ENCODE data around the gene TIMP3.

Gene TIMP3

GRCh38 chr22:32853662-32854061 lies 52.2 kb downstream of the TIMP3 start:
- ChIA-PET POLR2A (interaction anchor here (0.7 kb wide), 1 partner anchor 28 kb away, joined by 5 read pairs; no protein-coding TSS in a partner anchor), CTCF (interaction anchor here (0.9 to 1.1 kb wide), 3 partner anchors 9 to 27 kb away, joined by 3 to 4 read pairs (median 4); no protein-coding TSS in a partner anchor)
- DNase-seq, result no peak
- H3K4me3 ChIP-seq (ENCODE audit: control insufficient read depth in 1 of 7, extremely low read depth in 1 of 7, insufficient read depth in 4 of 7, low read depth in 2 of 7, low read length in 6 of 7), result no peak overlapping the region
- WGBS (ENCODE audit: insufficient coverage), result 88% methylated on average over 1 of the region's 2 CpGs
- no peaks in the 10 kb centered on the region for H3K27me3 ChIP-seq (replicated peaks in 2 of 5; ENCODE audit: control insufficient read depth in 4 of 5, insufficient read depth in 5 of 5, low read length in 4 of 5)
- no peaks in the 10 kb centered on the region for H3K9me3 ChIP-seq (ENCODE audit: control extremely low read depth in 1 of 5, control insufficient read depth in 4 of 5, insufficient read depth in 2 of 5, low read depth in 1 of 5, low read length in 4 of 5)
- no peak overlapping the region for H3K27ac ChIP-seq (ENCODE audit: insufficient read depth in 1 of 2, low read depth in 1 of 2, low read length in 2 of 2, poor library complexity in 1 of 2, severe bottlenecking in 2 of 2)
- peaks cover 3 to 16% (median 13%) of the 10 kb centered on the region in 4 experiments for H3K4me1 ChIP-seq (ENCODE audit: control extremely low read depth in 1 of 4, control insufficient read depth in 4 of 4, insufficient read depth in 4 of 4, low read length in 3 of 4)
- peaks cover 0 to 4% (median 0%) of the 10 kb centered on the region in 4 experiments for H3K36me3 ChIP-seq (ENCODE audit: control insufficient read depth in 4 of 4, insufficient read depth in 4 of 4, low read length in 3 of 4)

- POLR2A ChIA-PET, result interaction anchor here (0.6 kb wide), 1 partner anchor 11 kb away, joined by 3 read pairs; no protein-coding TSS in a partner anchor
- no peaks in the 10 kb centered on the region for H3K9me3 ChIP-seq (ENCODE audit: control extremely low read depth in 1 of 5, control insufficient read depth in 4 of 5, insufficient read depth in 2 of 5, low read depth in 1 of 5, low read length in 4 of 5)
- peaks cover 0 to 4% (median 0%) of the 10 kb centered on the region in 4 experiments for H3K36me3 ChIP-seq (ENCODE audit: control insufficient read depth in 4 of 4, insufficient read depth in 4 of 4, low read length in 3 of 4)
- no peak overlapping the region for H3K27ac ChIP-seq (ENCODE audit: insufficient read depth in 1 of 2, low read depth in 1 of 2, low read length in 2 of 2, poor library complexity in 1 of 2, severe bottlenecking in 2 of 2)
- no peak for DNase-seq
- no peak overlapping the region for H3K4me3 ChIP-seq (ENCODE audit: control insufficient read depth in 1 of 7, extremely low read depth in 1 of 7, insufficient read depth in 4 of 7, low read depth in 2 of 7, low read length in 6 of 7)
- CTCF ChIA-PET, result interaction anchor here (1.0 kb wide), 1 partner anchor 11 kb away, joined by 4 read pairs; no protein-coding TSS in a partner anchor
- 98% methylated on average over 14 of the region's 14 CpGs for WGBS (ENCODE audit: insufficient coverage)
- H3K4me1 ChIP-seq (ENCODE audit: control extremely low read depth in 1 of 4, control insufficient read depth in 4 of 4, insufficient read depth in 4 of 4, low read length in 3 of 4), result peaks cover 3 to 16% (median 13%) of the 10 kb centered on the region in 4 experiments
- no peaks in the 10 kb centered on the region for H3K27me3 ChIP-seq (replicated peaks in 2 of 5; ENCODE audit: control insufficient read depth in 4 of 5, insufficient read depth in 5 of 5, low read length in 4 of 5)
Measured at GRCh38 chr22:32854351-32854804, 52.9 kb downstream of the TIMP3 start.

GRCh38 chr22:32855045-32855756 lies 53.7 kb downstream of the TIMP3 start:
- no peak overlapping the region for H3K27ac ChIP-seq (ENCODE audit: insufficient read depth in 1 of 2, low read depth in 1 of 2, low read length in 2 of 2, poor library complexity in 1 of 2, severe bottlenecking in 2 of 2)
- peaks cover 0 to 4% (median 2%) of the 10 kb centered on the region in 4 experiments for H3K36me3 ChIP-seq (ENCODE audit: control insufficient read depth in 4 of 4, insufficient read depth in 4 of 4, low read length in 3 of 4)
- POLR2A ChIA-PET, result interaction anchor here (0.6 kb wide), 1 partner anchor 1472 kb away, joined by 3 read pairs; no protein-coding TSS in a partner anchor

GRCh38 chr22:32858121-32858703 lies 56.7 kb downstream of the TIMP3 start:
- Histone ChIP-seq H3K36me3 (ENCODE audit: control insufficient read depth in 4 of 4, insufficient read depth in 4 of 4, low read length in 3 of 4) (peaks cover 0 to 6% (median 2%) of the 10 kb centered on the region in 4 experiments), H3K4me3 (ENCODE audit: control insufficient read depth in 1 of 7, extremely low read depth in 1 of 7, insufficient read depth in 4 of 7, low read depth in 2 of 7, low read length in 6 of 7) (no peak overlapping the region), H3K4me1 (ENCODE audit: control extremely low read depth in 1 of 4, control insufficient read depth in 4 of 4, insufficient read depth in 4 of 4, low read length in 3 of 4) (peaks cover 3 to 4% (median 4%) of the 10 kb centered on the region in 4 experiments), H3K27me3 (replicated peaks in 2 of 5; ENCODE audit: control insufficient read depth in 4 of 5, insufficient read depth in 5 of 5, low read length in 4 of 5) (no peaks in the 10 kb centered on the region), H3K9me3 (ENCODE audit: control extremely low read depth in 1 of 5, control insufficient read depth in 4 of 5, insufficient read depth in 2 of 5, low read depth in 1 of 5, low read length in 4 of 5) (no peaks in the 10 kb centered on the region), H3K27ac (ENCODE audit: insufficient read depth in 1 of 2, low read depth in 1 of 2, low read length in 2 of 2, poor library complexity in 1 of 2, severe bottlenecking in 2 of 2) (no peak overlapping the region)
- ChIA-PET CTCF (interaction anchor here (2.6 to 3.0 kb wide), 2 partner anchors 17 to 22 kb away, joined by 10 to 12 read pairs; no protein-coding TSS in a partner anchor), POLR2A (no interaction called here)
- no peak for DNase-seq
- 94% methylated on average over 3 of the region's 3 CpGs for WGBS (ENCODE audit: insufficient coverage)

More at GRCh38 chr22:32855045-32855756, 53.7 kb downstream of the TIMP3 start:
- CTCF ChIA-PET, result no interaction called here
- Histone ChIP-seq H3K4me3 (ENCODE audit: control insufficient read depth in 1 of 7, extremely low read depth in 1 of 7, insufficient read depth in 4 of 7, low read depth in 2 of 7, low read length in 6 of 7) (no peak overlapping the region), H3K9me3 (ENCODE audit: control extremely low read depth in 1 of 5, control insufficient read depth in 4 of 5, insufficient read depth in 2 of 5, low read depth in 1 of 5, low read length in 4 of 5) (no peaks in the 10 kb centered on the region), H3K27me3 (replicated peaks in 2 of 5; ENCODE audit: control insufficient read depth in 4 of 5, insufficient read depth in 5 of 5, low read length in 4 of 5) (no peaks in the 10 kb centered on the region), H3K4me1 (ENCODE audit: control extremely low read depth in 1 of 4, control insufficient read depth in 4 of 4, insufficient read depth in 4 of 4, low read length in 3 of 4) (peaks cover 3 to 16% (median 13%) of the 10 kb centered on the region in 4 experiments)
- DNase-seq, result no peak
- 100% methylated on average over 5 of the region's 8 CpGs for WGBS (ENCODE audit: insufficient coverage)

GRCh38 chr22:32858957-32859356 lies 57.5 kb downstream of the TIMP3 start:
- Histone ChIP-seq H3K27ac (ENCODE audit: insufficient read depth in 1 of 2, low read depth in 1 of 2, low read length in 2 of 2, poor library complexity in 1 of 2, severe bottlenecking in 2 of 2) (no peak overlapping the region), H3K9me3 (ENCODE audit: control extremely low read depth in 1 of 5, control insufficient read depth in 4 of 5, insufficient read depth in 2 of 5, low read depth in 1 of 5, low read length in 4 of 5) (no peaks in the 10 kb centered on the region), H3K36me3 (ENCODE audit: control insufficient read depth in 4 of 4, insufficient read depth in 4 of 4, low read length in 3 of 4) (peaks cover 0 to 6% (median 2%) of the 10 kb centered on the region in 4 experiments), H3K27me3 (replicated peaks in 2 of 5; ENCODE audit: control insufficient read depth in 4 of 5, insufficient read depth in 5 of 5, low read length in 4 of 5) (no peaks in the 10 kb centered on the region), H3K4me3 (ENCODE audit: control insufficient read depth in 1 of 7, extremely low read depth in 1 of 7, insufficient read depth in 4 of 7, low read depth in 2 of 7, low read length in 6 of 7) (no peak overlapping the region), H3K4me1 (ENCODE audit: control extremely low read depth in 1 of 4, control insufficient read depth in 4 of 4, insufficient read depth in 4 of 4, low read length in 3 of 4) (no peaks in the 10 kb centered on the region)
- 97% methylated on average over 9 of the region's 9 CpGs for WGBS (ENCODE audit: insufficient coverage)
- POLR2A ChIA-PET, result no interaction called here
- CTCF ChIA-PET, result interaction anchor here (3.0 kb wide), 1 partner anchor 22 kb away, joined by 12 read pairs; no protein-coding TSS in a partner anchor
- DNase-seq, result no peak

GRCh38 chr22:32859743-32860142 lies 58.2 kb downstream of the TIMP3 start:
- DNase-seq, result no peak
- 80% methylated on average over 1 of the region's 1 CpG for WGBS (ENCODE audit: insufficient coverage)
- CTCF ChIA-PET, result no interaction called here

GRCh38 chr22:32861330-32861729 lies 59.8 kb downstream of the TIMP3 start:
- Histone ChIP-seq H3K4me1 (ENCODE audit: control extremely low read depth in 1 of 4, control insufficient read depth in 4 of 4, insufficient read depth in 4 of 4, low read length in 3 of 4) (no peaks in the 10 kb centered on the region), H3K9me3 (ENCODE audit: control extremely low read depth in 1 of 5, control insufficient read depth in 4 of 5, insufficient read depth in 2 of 5, low read depth in 1 of 5, low read length in 4 of 5) (no peaks in the 10 kb centered on the region), H3K36me3 (ENCODE audit: control insufficient read depth in 4 of 4, insufficient read depth in 4 of 4, low read length in 3 of 4) (peaks cover 0 to 6% (median 2%) of the 10 kb centered on the region in 4 experiments), H3K27ac (ENCODE audit: insufficient read depth in 1 of 2, low read depth in 1 of 2, low read length in 2 of 2, poor library complexity in 1 of 2, severe bottlenecking in 2 of 2) (no peak overlapping the region), H3K4me3 (ENCODE audit: control insufficient read depth in 1 of 7, extremely low read depth in 1 of 7, insufficient read depth in 4 of 7, low read depth in 2 of 7, low read length in 6 of 7) (no peak overlapping the region), H3K27me3 (replicated peaks in 2 of 5; ENCODE audit: control insufficient read depth in 4 of 5, insufficient read depth in 5 of 5, low read length in 4 of 5) (no peaks in the 10 kb centered on the region)
- WGBS (ENCODE audit: insufficient coverage), result 97% methylated on average over 3 of the region's 5 CpGs
- ChIA-PET POLR2A (no interaction called here), CTCF (no interaction called here)
- no peak for DNase-seq

More at GRCh38 chr22:32859743-32860142, 58.2 kb downstream of the TIMP3 start:
- Histone ChIP-seq H3K4me3 (ENCODE audit: control insufficient read depth in 1 of 7, extremely low read depth in 1 of 7, insufficient read depth in 4 of 7, low read depth in 2 of 7, low read length in 6 of 7) (no peak overlapping the region), H3K27me3 (replicated peaks in 2 of 5; ENCODE audit: control insufficient read depth in 4 of 5, insufficient read depth in 5 of 5, low read length in 4 of 5) (no peaks in the 10 kb centered on the region), H3K27ac (ENCODE audit: insufficient read depth in 1 of 2, low read depth in 1 of 2, low read length in 2 of 2, poor library complexity in 1 of 2, severe bottlenecking in 2 of 2) (no peak overlapping the region), H3K4me1 (ENCODE audit: control extremely low read depth in 1 of 4, control insufficient read depth in 4 of 4, insufficient read depth in 4 of 4, low read length in 3 of 4) (no peaks in the 10 kb centered on the region), H3K36me3 (ENCODE audit: control insufficient read depth in 4 of 4, insufficient read depth in 4 of 4, low read length in 3 of 4) (peaks cover 0 to 6% (median 2%) of the 10 kb centered on the region in 4 experiments), H3K9me3 (ENCODE audit: control extremely low read depth in 1 of 5, control insufficient read depth in 4 of 5, insufficient read depth in 2 of 5, low read depth in 1 of 5, low read length in 4 of 5) (no peaks in the 10 kb centered on the region)
- POLR2A ChIA-PET, result no interaction called here

Data from common myeloid progenitor, CD34-positive (primary cell).